Stomach (tissue), 4 donors: Measurements from ENCODE around the gene COL21A1.

Source experiments
- CTCF ChIP-seq, 7 experiments: fragments of 450-650 bp in 4 of 7; fragments of 200-600 bp in 3 of 7; sonication (generic) in 3 of 7; IDR thresholded peaks; one replicate each; pipeline ENCODE4 v1.5.1; 2016 to 2019; ENCODE audit warnings: antibody characterized with exemption in 7 of 7, control low read depth in 2 of 7, mild to moderate bottlenecking in 1 of 7
- EP300 ChIP-seq: sonication (generic); formaldehyde crosslinking; IDR thresholded peaks from one replicate; pipeline ENCODE4 v1.6.1; 2017; ENCODE audit warnings: antibody characterized with exemption
- POLR2A ChIP-seq, 4 donors: fragments of 450-650 bp; IDR thresholded peaks; one replicate each; pipeline ENCODE4 v1.6.1; 2016; ENCODE audit warnings: antibody characterized with exemption in 4 of 4, control low read depth in 2 of 4, mild to moderate bottlenecking in 1 of 4, moderate library complexity in 1 of 4
- POLR2AphosphoS5 ChIP-seq, 3 donors: sonication (generic); formaldehyde crosslinking; IDR thresholded peaks; one replicate each; pipeline ENCODE4 v1.6.1; 2016; ENCODE audit warnings: antibody characterized with exemption in 3 of 3

- TF ChIP-seq CTCF (IDR thresholded peaks at IDR 0.05) (no peak), POLR2A (IDR thresholded peaks at IDR 0.05) (no peak), POLR2AphosphoS5 (IDR thresholded peaks at IDR 0.05) (no peak), EP300 (no peak)
Observed at GRCh38 chr6:56041591-56041990, 205.8 kb downstream of the COL21A1 start.
